ENCODE data around the gene GABPA. TPM values are rescaled to one million over a fixed set of nuclear protein-coding genes. Genes with fewer than 3 reads are reported as not detected.

The GABPA gene
- total RNA-seq, 1 experiment from 2014 or later, result 29.6 TPM

DNA sequence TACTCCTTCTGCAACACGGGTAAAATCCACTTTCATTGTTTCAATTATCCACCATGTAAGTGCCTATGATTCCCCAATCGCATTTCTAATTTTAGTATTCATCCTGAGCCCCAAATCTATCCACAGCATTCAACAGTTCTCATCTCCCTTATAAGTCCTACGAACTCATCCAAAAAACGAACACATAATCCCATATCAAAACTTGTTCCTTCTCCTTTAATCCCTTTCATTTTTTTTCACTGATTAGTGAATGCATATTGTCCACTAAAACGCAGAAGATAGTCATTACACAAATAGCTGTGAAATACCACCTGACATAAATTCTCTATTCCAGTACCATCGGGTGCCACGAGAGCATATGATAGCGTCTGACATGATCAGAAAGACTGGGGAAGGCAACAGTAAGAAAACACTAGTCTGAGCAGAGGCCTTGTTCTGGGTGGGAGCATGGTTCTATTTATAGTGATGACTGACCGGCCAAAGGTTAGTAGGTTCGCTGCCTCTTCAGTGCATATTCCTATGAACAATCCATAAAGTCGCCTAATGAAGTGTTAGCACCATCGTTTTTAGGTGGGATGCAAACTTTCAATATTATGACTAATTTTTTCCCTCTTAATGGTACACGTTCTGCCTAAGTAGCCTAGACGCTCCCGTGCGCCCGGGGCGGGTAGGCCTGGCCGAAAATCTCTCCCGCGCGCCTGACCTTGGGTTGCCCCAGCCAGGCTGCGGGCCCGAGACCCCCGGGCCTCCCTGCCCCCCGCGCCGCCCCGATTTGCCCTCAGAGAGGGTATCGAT, 716 bp upstream of the GABPA start:
- Histone ChIP-seq H3K79me2 (ENCODE audit: low read length) (peaks cover 88% of the 10 kb centered on the region), H3K27ac (ENCODE audit: low read length) (peak overlapping the region; percentile 78), H3K9me3 (ENCODE audit: low read length) (no peaks in the 10 kb centered on the region), H3K27me3 (ENCODE audit: low read length) (no peaks in the 10 kb centered on the region), H3K4me2 (ENCODE audit: low read depth, low read length, poor library complexity, severe bottlenecking) (peak overlapping the region; percentile 86), H3K9me2 (replicated peaks; ENCODE audit: insufficient read depth, low read length) (no peaks in the 10 kb centered on the region), H3K4me1 (ENCODE audit: low read length) (peaks cover 41% of the 10 kb centered on the region), H4K20me1 (ENCODE audit: insufficient read depth, low read depth, low read length) (peaks cover 16% of the 10 kb centered on the region; the same call in 1 of the 2 replicates), H3K36me3 (ENCODE audit: insufficient read depth, low read length) (peaks cover 22% of the 10 kb centered on the region; the same call in 1 of the 2 replicates), H3K9ac (ENCODE audit: low read length) (peak overlapping the region; percentile 94), H2AFZ (ENCODE audit: low read length) (no peak overlapping the region), H3K4me3 (ENCODE audit: low read length) (peak overlapping the region; percentile 95)
- peak; percentile 62 for DNase-seq

DNA sequence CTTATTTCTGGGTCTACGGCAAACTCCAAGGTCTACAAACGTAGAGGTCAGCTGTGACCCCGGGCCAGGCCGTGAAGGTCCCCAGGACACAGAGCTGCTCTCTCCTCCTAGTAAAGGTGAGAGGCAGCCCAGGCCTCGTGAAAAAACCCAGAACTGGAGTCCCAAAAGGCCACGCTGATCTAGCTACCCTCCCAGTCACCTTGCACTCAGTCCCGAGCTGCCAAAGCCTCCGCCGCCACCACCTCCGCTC, 193 bp upstream of the GABPA start:
- Histone ChIP-seq H3K36me3 (ENCODE audit: insufficient read depth, low read length) (peaks cover 17% of the 10 kb centered on the region; the same call in 1 of the 2 replicates), H3K27me3 (ENCODE audit: low read length) (no peaks in the 10 kb centered on the region), H3K9me2 (replicated peaks; ENCODE audit: insufficient read depth, low read length) (no peaks in the 10 kb centered on the region), H3K9me3 (ENCODE audit: low read length) (no peaks in the 10 kb centered on the region), H4K20me1 (ENCODE audit: insufficient read depth, low read depth, low read length) (peaks cover 16% of the 10 kb centered on the region; the same call in 1 of the 2 replicates), H3K79me2 (ENCODE audit: low read length) (peaks cover 88% of the 10 kb centered on the region), H3K4me1 (ENCODE audit: low read length) (peaks cover 47% of the 10 kb centered on the region), H2AFZ (ENCODE audit: low read length) (no peak overlapping the region), H3K27ac (ENCODE audit: low read length) (peak overlapping the region; percentile 78), H3K4me3 (ENCODE audit: low read length) (peak overlapping the region; percentile 95), H3K9ac (ENCODE audit: low read length) (peak overlapping the region; percentile 94), H3K4me2 (ENCODE audit: low read depth, low read length, poor library complexity, severe bottlenecking) (peak overlapping the region; percentile 86)
- no peak for DNase-seq

DNA sequence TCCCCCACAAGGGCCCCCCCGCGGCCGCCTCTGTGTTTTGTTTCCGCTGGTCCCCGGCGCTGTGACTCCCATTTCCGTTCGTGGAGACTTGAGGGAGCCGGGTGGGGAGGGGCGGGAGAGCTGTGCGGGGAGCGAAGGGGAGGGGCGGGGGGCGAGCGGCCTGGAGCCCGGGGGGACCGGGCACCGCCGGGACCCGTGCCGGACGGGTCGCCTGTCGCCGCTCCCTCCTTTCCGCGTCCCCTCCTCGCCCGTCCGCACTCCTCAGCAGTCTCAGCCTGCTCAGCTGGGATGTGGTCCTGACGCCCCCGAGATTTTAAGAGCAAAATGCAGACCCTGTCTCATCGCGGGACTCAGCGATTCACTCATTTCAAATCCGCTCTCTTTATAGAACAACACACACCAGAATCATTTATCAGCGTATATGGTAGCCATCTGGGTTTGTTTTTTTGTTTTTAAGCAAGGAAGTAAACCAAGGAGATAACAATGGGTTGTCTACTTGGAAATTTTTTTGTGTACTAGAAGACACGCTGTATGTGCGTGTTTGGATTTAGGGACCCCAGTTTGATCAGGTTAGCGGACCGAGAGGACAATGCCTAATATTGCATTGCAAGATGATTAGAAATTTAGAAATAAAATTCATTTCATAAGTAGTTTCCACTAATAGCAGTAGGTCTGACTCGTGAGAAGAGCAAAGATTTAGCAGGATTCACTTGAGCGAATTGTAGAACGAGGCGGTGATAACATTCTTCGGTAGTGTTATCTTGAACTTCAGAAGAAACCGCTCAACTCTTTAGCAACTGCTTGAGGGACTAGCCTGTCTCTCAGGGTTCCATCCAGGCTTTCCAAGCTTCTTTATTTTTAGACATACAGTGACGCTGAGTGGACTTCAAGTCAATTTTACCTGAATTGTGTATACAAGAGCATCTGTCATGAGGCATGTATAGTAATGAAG, 1.1 kb downstream of the GABPA start:
- Histone ChIP-seq H3K4me1 (ENCODE audit: low read length) (peaks cover 60% of the 10 kb centered on the region), H3K4me3 (ENCODE audit: low read length) (peak overlapping the region; percentile 95)

DNA sequence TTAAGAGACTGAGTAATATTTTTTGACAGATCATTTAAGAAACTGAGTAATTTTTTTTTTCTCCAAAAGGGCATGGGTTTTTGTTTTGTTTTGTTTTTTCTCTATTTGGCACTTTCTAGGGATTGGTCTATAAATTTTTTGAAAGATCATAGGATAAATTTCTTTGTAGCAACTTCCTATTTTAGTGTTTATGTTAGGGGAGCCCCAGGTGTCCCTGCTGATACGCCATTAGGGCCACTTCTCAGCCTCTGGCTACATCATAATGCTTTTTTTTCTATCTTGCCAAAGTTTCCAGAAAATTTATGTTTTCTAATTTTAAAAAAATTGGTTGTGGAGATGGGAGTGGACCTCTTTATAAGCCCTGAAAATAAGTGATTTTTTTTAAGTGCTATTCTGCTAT, 2.6 kb downstream of the GABPA start:
- no peak for DNase-seq
- Histone ChIP-seq H3K4me2 (ENCODE audit: low read depth, low read length, poor library complexity, severe bottlenecking) (peak overlapping the region; percentile 88), H3K36me3 (ENCODE audit: insufficient read depth, low read length) (0 out of 2 replicates have a peak, but pooled peaks cover 4% of the 10 kb centered on the region), H2AFZ (ENCODE audit: low read length) (no peak overlapping the region), H3K9me2 (replicated peaks; ENCODE audit: insufficient read depth, low read length) (no peaks in the 10 kb centered on the region), H3K79me2 (ENCODE audit: low read length) (peaks cover 90% of the 10 kb centered on the region), H3K4me1 (ENCODE audit: low read length) (peaks cover 66% of the 10 kb centered on the region), H3K9me3 (ENCODE audit: low read length) (no peaks in the 10 kb centered on the region), H4K20me1 (ENCODE audit: insufficient read depth, low read depth, low read length) (peaks cover 9% of the 10 kb centered on the region; the same call in 1 of the 2 replicates), H3K27me3 (ENCODE audit: low read length) (no peaks in the 10 kb centered on the region), H3K27ac (ENCODE audit: low read length) (peak overlapping the region; percentile 91), H3K4me3 (ENCODE audit: low read length) (peak overlapping the region; percentile 95), H3K9ac (ENCODE audit: low read length) (peak overlapping the region; percentile 94)

More for the DNA sequence above, 1.1 kb downstream of the GABPA start:
- DNase-seq, result peak; percentile 91
- Histone ChIP-seq H2AFZ (ENCODE audit: low read length) (peak overlapping the region; percentile 27; the same call in 1 of the 2 replicates), H3K79me2 (ENCODE audit: low read length) (peaks cover 90% of the 10 kb centered on the region), H4K20me1 (ENCODE audit: insufficient read depth, low read depth, low read length) (peaks cover 16% of the 10 kb centered on the region; the same call in 1 of the 2 replicates), H3K27me3 (ENCODE audit: low read length) (no peaks in the 10 kb centered on the region), H3K9me2 (replicated peaks; ENCODE audit: insufficient read depth, low read length) (no peaks in the 10 kb centered on the region), H3K36me3 (ENCODE audit: insufficient read depth, low read length) (peaks cover 10% of the 10 kb centered on the region; the same call in 1 of the 2 replicates), H3K27ac (ENCODE audit: low read length) (peak overlapping the region; percentile 91), H3K9me3 (ENCODE audit: low read length) (no peaks in the 10 kb centered on the region), H3K4me2 (ENCODE audit: low read depth, low read length, poor library complexity, severe bottlenecking) (peak overlapping the region; percentile 88), H3K9ac (ENCODE audit: low read length) (peak overlapping the region; percentile 94)

DNA sequence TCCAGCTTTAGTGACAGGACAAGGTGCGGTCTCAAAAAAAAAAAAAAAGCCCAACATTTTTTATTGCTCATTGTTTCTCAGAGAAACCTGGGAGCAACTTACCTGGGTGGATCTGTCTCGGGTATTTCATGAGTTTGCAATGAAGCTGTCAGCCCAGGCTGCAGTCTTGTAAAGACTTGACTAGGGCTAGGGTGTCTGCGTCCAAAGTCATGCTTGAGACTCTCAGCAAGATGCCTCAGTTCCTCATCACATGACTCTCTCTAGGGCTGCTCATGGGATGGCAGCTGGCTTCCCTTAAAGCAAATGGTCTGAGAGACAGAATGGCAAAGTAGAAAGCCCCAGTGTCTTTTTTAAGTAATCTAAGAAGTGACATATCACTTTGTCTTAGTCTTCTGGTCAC, 8.1 kb downstream of the GABPA start:
- Histone ChIP-seq H3K4me2 (ENCODE audit: low read depth, low read length, poor library complexity, severe bottlenecking) (no peak overlapping the region), H3K79me2 (ENCODE audit: low read length) (peaks cover 85% of the 10 kb centered on the region)

DNA sequence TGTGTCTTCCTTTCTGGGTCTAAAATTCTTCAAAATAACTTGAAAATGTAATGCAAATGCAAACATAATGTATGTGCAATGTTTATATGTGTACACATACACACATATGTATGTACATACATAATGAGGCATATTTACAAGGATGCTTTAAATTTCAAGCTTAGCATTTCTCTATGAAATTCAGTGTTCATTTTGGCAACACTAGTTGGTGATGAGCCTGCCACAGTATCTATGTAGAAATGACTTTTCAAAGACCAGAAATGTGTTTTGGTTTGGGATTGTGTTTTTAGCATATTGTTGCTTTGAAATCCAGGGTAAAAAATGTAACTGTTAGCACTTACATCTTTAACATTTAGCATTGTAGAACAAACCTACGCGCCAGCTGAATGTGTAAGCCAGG, 10.1 kb downstream of the GABPA start:
- H3K79me2 ChIP-seq (ENCODE audit: low read length), result peaks cover 71% of the 10 kb centered on the region
- no peaks in the 10 kb centered on the region for H3K9me3 ChIP-seq (ENCODE audit: low read length)
- peaks cover 19% of the 10 kb centered on the region for H3K4me1 ChIP-seq (ENCODE audit: low read length)
- no peak for DNase-seq
- H4K20me1 ChIP-seq (ENCODE audit: insufficient read depth, low read depth, low read length), result no peaks in the 10 kb centered on the region
- H3K27ac ChIP-seq (ENCODE audit: low read length), result no peak overlapping the region
- no peaks in the 10 kb centered on the region for H3K9me2 ChIP-seq (replicated peaks; ENCODE audit: insufficient read depth, low read length)
- H3K27me3 ChIP-seq (ENCODE audit: low read length), result no peaks in the 10 kb centered on the region
- H3K9ac ChIP-seq (ENCODE audit: low read length), result no peak overlapping the region
- H3K4me2 ChIP-seq (ENCODE audit: low read depth, low read length, poor library complexity, severe bottlenecking), result no peak overlapping the region
- H2AFZ ChIP-seq (ENCODE audit: low read length), result no peak overlapping the region
- H3K36me3 ChIP-seq (ENCODE audit: insufficient read depth, low read length), result peaks cover 37% of the 10 kb centered on the region
- no peak overlapping the region for H3K4me3 ChIP-seq (ENCODE audit: low read length)

More for the DNA sequence above, 8.1 kb downstream of the GABPA start:
- Histone ChIP-seq H2AFZ (ENCODE audit: low read length) (no peak overlapping the region), H4K20me1 (ENCODE audit: insufficient read depth, low read depth, low read length) (no peaks in the 10 kb centered on the region), H3K9me2 (replicated peaks; ENCODE audit: insufficient read depth, low read length) (no peaks in the 10 kb centered on the region), H3K27ac (ENCODE audit: low read length) (no peak overlapping the region), H3K4me1 (ENCODE audit: low read length) (peaks cover 38% of the 10 kb centered on the region), H3K9me3 (ENCODE audit: low read length) (no peaks in the 10 kb centered on the region), H3K9ac (ENCODE audit: low read length) (no peak overlapping the region), H3K27me3 (ENCODE audit: low read length) (no peaks in the 10 kb centered on the region), H3K4me3 (ENCODE audit: low read length) (no peak overlapping the region), H3K36me3 (ENCODE audit: insufficient read depth, low read length) (peaks cover 24% of the 10 kb centered on the region)
- no peak for DNase-seq

DNA sequence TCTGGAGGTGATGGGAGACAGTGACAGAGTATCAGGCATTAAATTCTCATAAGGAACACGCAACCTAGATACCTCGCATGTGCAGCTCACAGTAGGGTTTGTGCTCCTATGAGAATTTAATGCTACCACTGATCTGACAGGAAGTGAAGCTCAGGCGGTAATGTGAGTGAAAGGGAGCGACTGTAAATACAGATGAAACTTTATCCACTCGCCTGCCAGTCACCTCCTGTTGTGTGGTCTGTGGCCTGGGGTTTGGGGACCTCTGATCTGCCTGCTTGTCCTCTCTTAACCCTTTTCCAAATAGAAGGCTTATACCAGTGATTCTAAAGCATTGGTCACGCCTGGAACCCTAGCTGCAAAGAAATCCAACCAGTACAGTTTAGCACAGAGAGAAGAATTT, 15.3 kb downstream of the GABPA start:
- H3K36me3 ChIP-seq (ENCODE audit: insufficient read depth, low read length), result peaks cover 53% of the 10 kb centered on the region
- H3K4me3 ChIP-seq (ENCODE audit: low read length), result no peak overlapping the region
- H3K27ac ChIP-seq (ENCODE audit: low read length), result no peak overlapping the region

DNA sequence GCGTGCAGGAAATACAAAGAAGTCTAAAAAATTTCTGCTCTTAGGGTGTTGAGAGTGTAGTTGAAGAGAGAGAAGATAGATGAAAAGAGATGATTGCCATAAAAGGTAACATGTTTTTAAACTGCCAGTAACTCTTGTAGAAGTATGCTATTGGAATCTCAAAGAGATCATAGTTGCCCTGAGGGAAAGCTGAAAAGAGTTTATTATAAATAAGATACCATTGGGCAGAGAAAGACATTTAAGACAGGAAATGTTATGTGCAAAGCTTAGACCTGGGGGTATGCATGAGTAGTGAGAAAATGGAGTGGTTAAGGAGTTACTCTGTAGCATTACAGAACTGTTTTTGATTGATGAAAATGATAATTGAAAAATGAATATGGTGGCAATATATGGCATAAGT, 17.6 kb downstream of the GABPA start:
- H3K36me3 ChIP-seq (ENCODE audit: insufficient read depth, low read length), result peaks cover 43% of the 10 kb centered on the region
- no peak overlapping the region for H2AFZ ChIP-seq (ENCODE audit: low read length)
- H3K27ac ChIP-seq (ENCODE audit: low read length), result no peak overlapping the region
- H4K20me1 ChIP-seq (ENCODE audit: insufficient read depth, low read depth, low read length), result no peaks in the 10 kb centered on the region
- H3K9me3 ChIP-seq (ENCODE audit: low read length), result no peaks in the 10 kb centered on the region
- H3K79me2 ChIP-seq (ENCODE audit: low read length), result peaks cover 37% of the 10 kb centered on the region
- no peaks in the 10 kb centered on the region for H3K27me3 ChIP-seq (ENCODE audit: low read length)
- no peak for DNase-seq
- no peak overlapping the region for H3K9ac ChIP-seq (ENCODE audit: low read length)
- H3K4me1 ChIP-seq (ENCODE audit: low read length), result 0 out of 2 replicates have a peak, but pooled peaks cover 4% of the 10 kb centered on the region
- H3K4me2 ChIP-seq (ENCODE audit: low read depth, low read length, poor library complexity, severe bottlenecking), result no peak overlapping the region
- no peaks in the 10 kb centered on the region for H3K9me2 ChIP-seq (replicated peaks; ENCODE audit: insufficient read depth, low read length)
- H3K4me3 ChIP-seq (ENCODE audit: low read length), result no peak overlapping the region

More for the DNA sequence above, 15.3 kb downstream of the GABPA start:
- H3K9me3 ChIP-seq (ENCODE audit: low read length), result no peaks in the 10 kb centered on the region
- no peak overlapping the region for H3K4me2 ChIP-seq (ENCODE audit: low read depth, low read length, poor library complexity, severe bottlenecking)
- no peak overlapping the region for H2AFZ ChIP-seq (ENCODE audit: low read length)
- peaks cover 32% of the 10 kb centered on the region for H3K79me2 ChIP-seq (ENCODE audit: low read length)
- H3K4me1 ChIP-seq (ENCODE audit: low read length), result no peaks in the 10 kb centered on the region
- H3K27me3 ChIP-seq (ENCODE audit: low read length), result no peaks in the 10 kb centered on the region
- H4K20me1 ChIP-seq (ENCODE audit: insufficient read depth, low read depth, low read length), result no peaks in the 10 kb centered on the region
- DNase-seq, result no peak
- H3K9me2 ChIP-seq (replicated peaks; ENCODE audit: insufficient read depth, low read length), result no peaks in the 10 kb centered on the region
- H3K9ac ChIP-seq (ENCODE audit: low read length), result no peak overlapping the region

Data from Karpas-422 (cell line).